Activated naive CD4-positive, alpha-beta T cell treated with anti-CD3 and anti-CD28 coated beads, Interleukin-2, amount 50 U/mL, for 72 hours (primary cell): ENCODE results near the gene ADI1. TPM values are rescaled to one million over a fixed set of nuclear protein-coding genes. Genes with fewer than 3 reads are reported as not detected.

Experiments
- ATAC-seq, 2 donors: fragments of 150-1000 bp; cut with Tn5 transposase; 2 replicates each; pipeline ENCODE4 v1.10.0; 2021; ENCODE audit warnings: mild to moderate bottlenecking in 2 of 2, moderate library complexity in 2 of 2
- DNase-seq, 2 donors: peaks; one replicate each; pipeline ENCODE4 v3.0.0; 2021 to 2022; ENCODE audit warnings: low spot score in 2 of 2
- H3K27ac Mint-ChIP-seq, 2 donors: one replicate each; pipeline ENCODE4 v1.8.0; 2022; ENCODE audit warnings: mild to moderate bottlenecking in 2 of 2, mixed read lengths in 2 of 2
- H3K36me3 Mint-ChIP-seq, 2 donors: one replicate each; pipeline ENCODE4 v1.8.0; 2022; ENCODE audit warnings: mixed read lengths in 2 of 2
- H3K9me3 Mint-ChIP-seq, 2 donors: one replicate each; pipeline ENCODE4 v1.8.0; 2022; ENCODE audit warnings: mixed read lengths in 2 of 2
- total RNA-seq, 2 donors: library from RNA; stranded (reverse); gene quantifications; one replicate each; pipeline ENCODE4 v1.2.3, GENCODE V29; 2022

Gene ADI1
- total RNA-seq, 2 donors from 2014 or later: 29.3 to 39.3 TPM

DNA sequence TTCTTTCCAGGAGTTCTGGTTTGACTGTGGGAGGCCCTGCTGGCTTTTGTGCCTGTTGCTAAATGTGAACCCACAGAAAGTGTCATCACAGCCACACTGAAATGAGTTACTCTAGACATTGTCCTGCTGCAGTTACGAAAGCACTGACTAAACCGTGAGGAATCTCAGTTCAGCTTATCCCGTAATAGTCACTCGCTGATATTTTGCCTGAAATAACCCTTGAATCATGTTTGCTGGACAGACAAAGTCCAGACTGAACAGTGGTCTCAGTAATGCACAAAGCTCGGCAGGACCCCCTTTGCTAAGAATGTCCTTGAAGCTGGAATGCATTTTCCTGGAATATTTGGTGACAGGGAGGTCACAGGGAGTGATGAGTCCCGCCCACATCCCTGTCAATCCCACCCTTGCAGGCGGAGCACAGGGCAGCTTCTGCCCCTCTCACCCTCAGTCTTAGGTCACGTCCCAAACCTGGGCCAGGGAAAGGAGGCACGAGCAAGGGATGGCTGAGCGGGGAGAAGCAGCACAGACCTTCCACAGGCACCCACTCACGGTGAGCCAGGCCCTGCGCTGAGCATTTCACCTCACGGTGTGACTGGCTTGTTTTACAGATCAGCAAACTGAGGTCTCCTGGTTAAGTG is 53.4 kb downstream of the ADI1 start:
- ATAC-seq (no peak), DNase-seq (no peak)
- Mint-ChIP-seq H3K9me3 (no peaks in the 10 kb centered on the region), H3K27ac (no peak overlapping the region), H3K36me3 (peaks cover 0 to 16% of the 10 kb centered on the region in 2 donors)

- Mint-ChIP-seq H3K27ac (no peak overlapping the region), H3K36me3 (peaks cover 0 to 16% of the 10 kb centered on the region in 2 donors), H3K9me3 (no peaks in the 10 kb centered on the region)
- no peak for ATAC-seq
- no peak for DNase-seq
These were observed 54.0 kb downstream of the ADI1 start for GRCh38 chr2:3465328-3465727.

DNA sequence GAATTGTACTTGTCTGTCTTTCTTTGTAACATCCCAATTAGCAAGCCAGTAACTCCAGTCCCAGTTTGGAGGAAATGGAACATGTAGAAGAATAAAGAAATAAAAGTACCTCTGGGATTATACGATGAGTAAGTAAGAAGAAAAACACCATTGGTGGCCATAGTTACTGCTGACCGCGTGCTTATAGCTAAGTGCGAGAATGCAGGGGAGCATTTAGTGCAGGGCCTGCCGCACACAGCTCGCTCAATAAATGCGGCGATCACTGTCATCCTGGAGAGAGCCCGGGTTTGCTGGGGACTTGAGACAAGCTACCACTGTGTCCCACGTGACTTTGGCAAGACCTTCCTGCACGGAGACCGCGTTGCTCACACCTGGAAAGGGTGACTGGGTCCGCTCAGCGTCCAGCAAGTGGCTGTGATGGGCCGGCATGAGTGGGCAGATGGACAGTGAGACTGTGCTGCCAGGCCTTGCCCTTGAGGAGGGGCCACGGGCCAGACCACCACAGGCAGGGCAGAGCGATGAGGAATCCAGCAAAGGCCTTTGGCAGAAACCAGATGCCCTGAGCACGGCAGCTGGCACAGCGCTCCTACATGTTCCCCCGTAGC is 54.8 kb downstream of the ADI1 start:
- no peak for ATAC-seq
- H3K36me3 Mint-ChIP-seq: peaks cover 0 to 16% of the 10 kb centered on the region in 2 donors
- H3K27ac Mint-ChIP-seq: peak overlapping the region in 1 of 2 donors; percentile 22
- no peaks in the 10 kb centered on the region for H3K9me3 Mint-ChIP-seq
- no peak for DNase-seq

DNA sequence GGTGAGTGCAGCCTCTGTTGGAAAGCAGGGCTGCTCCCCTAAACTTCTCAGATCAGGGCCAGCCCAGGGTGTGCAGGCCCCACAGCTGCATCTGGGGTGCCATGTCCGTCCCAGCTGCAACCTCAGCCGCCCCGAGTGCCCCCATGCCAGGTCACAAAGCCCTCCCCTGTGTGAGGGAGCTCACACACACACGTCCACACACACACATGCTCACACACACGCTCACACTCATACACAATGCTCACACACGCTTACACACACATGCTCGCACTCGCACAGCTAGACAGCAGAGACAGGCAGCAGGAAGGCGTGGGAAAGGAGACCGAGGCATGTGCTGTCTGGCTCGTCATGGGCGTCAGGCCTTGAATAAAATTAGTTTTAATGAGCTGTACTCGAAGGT is 55.4 kb downstream of the ADI1 start:
- DNase-seq: no peak
- no peak for ATAC-seq

GRCh38 chr2:3463186-3463835 is 56.0 kb downstream of the ADI1 start:
- ATAC-seq (no peak), DNase-seq (no peak)
- peaks cover 0 to 12% of the 10 kb centered on the region in 2 donors for H3K36me3 Mint-ChIP-seq
- H3K9me3 Mint-ChIP-seq: no peaks in the 10 kb centered on the region
- no peak overlapping the region for H3K27ac Mint-ChIP-seq

More for the DNA sequence above, 55.4 kb downstream of the ADI1 start:
- Mint-ChIP-seq H3K27ac (peak overlapping the region in 1 of 2 donors; percentile 22), H3K9me3 (no peaks in the 10 kb centered on the region), H3K36me3 (peaks cover 0 to 16% of the 10 kb centered on the region in 2 donors)

DNA sequence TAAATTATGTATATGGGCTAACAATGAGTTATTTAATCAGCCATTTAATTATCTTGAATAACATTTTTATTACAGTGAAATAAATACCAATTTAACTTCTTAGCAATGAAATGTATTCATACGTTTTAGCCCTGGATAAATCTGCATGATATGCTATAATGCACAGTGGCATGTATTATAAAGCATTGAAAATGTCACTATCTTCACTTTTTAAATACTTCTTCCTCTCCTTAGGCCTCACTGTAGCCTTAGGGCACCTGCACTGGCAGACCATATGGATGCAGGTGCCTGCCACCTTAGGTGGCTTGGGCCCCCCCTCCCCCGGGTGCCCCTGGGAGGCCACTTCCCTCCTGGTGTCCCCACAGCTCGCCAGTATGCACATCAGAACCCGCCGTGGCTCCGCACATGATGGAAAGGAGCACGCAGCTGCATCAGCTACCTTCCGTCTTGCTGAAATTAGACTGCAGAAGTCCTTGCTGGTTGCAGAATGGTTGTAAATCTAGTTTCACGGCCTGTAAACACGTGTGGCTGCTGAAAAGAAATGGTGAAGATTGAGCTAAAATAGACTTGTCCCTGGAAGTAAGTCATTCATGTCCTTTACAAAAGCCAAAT is 56.7 kb downstream of the ADI1 start:
- ATAC-seq: no peak
- DNase-seq: no peak
- Mint-ChIP-seq H3K36me3 (peaks cover 0 to 5% of the 10 kb centered on the region in 2 donors), H3K27ac (no peak overlapping the region), H3K9me3 (no peaks in the 10 kb centered on the region)

DNA sequence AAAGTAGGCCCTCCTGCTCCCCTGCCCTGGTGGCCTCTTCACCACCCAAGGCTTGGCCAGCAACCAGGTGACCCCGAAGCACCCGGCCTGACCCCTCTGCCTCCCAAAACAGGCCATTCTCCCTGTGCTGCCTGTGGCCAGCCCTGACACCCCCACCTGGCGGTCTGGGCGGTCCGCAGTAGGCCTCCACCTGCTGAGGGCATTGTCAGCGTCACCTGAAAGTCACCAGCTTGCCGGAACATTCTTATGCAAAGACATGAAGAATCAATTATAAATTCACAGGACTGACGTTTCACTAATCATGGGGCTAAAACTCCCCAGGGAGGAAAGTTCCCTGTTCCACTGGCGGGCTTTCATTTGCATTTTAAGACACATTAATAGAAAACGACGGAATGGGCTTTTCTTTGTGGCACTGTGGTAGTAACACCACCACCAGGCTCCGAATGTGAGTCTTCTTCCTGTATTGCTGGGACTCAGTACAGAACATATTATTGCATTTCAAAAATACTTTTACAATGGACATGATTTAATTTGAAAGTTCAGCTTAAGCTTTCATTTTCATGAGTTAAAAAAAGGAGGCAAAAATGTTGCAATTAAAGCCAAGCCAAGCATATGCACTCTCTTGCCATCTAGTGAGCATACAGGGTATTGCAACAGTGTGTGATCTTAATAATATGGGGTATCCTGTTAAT is 57.4 kb downstream of the ADI1 start:
- peak; percentile 53 to 60 for DNase-seq
- Mint-ChIP-seq H3K9me3 (no peaks in the 10 kb centered on the region), H3K27ac (peak overlapping the region; percentile 50 to 86), H3K36me3 (peaks cover 0 to 4% of the 10 kb centered on the region in 2 donors)
- ATAC-seq: peak; percentile 36 to 54

DNA sequence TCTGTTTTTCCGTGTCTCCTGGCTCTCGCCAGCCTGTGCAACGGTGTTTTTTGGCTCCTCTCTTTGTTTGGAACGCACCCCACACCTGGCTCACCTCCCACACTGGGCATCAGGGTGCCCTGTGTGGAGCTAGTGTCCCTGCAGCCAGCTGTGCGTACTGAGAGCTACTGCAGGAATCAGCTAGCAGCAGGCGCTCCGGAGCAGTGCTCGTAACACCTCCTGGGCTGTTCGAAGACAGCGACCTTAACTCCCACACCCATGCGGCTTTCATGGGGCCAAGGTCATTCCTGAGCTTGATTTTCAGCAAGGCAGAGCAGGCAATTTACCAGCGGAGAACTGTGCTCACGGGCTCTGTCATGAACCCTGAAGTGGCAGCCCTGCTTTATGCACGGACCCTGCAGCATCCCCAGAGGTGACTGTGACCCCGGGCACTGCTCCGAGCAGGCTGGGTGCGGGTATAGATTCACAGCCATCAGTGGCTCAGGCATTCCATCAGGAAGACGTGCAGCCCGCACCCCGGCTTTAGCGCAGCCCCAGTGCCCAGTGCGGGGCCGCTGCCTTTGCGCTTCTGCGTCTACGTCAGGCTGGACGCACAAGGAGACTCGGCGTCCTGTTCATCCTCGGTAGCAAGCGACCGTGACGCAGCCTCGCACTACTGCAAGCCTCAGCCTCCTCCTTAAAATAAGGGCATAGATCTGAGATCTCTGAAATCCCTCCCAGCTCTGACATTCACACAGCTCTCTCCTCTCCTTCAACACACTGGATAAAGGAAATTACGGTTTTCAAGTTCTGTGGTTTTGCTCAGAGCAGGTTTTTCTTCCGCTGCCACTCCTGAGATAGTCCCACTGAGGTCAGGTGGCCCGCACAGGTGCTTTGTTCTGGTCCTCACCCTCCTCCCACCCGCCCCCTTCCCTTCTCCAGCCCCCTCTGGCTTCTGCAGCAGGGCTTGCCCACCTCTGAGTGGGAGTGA is 58.2 kb downstream of the ADI1 start:
- Mint-ChIP-seq H3K9me3 (no peaks in the 10 kb centered on the region), H3K27ac (peak overlapping the region; percentile 50 to 86), H3K36me3 (peaks cover 0 to 1% of the 10 kb centered on the region in 2 donors)
- ATAC-seq (peak; percentile 16 to 26), DNase-seq (peak in 1 of 2 donors; percentile 53)

DNA sequence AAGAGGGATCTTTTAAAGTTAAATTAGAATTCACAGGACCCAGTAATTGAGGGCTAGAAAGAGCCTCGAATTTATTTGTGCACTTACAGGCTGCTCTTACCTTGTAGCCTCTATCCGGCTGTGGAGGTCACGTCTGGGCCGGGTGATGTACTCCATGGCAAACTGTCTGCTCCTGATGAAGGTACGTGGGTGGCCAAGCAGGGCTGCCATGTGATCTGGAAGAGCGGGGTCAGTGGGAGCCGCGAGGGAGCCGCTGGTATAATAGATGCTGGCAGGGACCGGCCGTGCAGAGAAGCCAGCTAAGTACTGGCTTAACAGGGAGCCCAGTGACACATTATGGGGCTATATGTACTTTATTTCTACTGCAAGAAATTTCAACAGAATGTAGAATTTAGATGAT is 59.2 kb downstream of the ADI1 start:
- no peaks in the 10 kb centered on the region for H3K9me3 Mint-ChIP-seq
- ATAC-seq (no peak), DNase-seq (no peak)
- H3K36me3 Mint-ChIP-seq: peaks cover 0 to 6% of the 10 kb centered on the region in 2 donors
- H3K27ac Mint-ChIP-seq: no peak overlapping the region

DNA sequence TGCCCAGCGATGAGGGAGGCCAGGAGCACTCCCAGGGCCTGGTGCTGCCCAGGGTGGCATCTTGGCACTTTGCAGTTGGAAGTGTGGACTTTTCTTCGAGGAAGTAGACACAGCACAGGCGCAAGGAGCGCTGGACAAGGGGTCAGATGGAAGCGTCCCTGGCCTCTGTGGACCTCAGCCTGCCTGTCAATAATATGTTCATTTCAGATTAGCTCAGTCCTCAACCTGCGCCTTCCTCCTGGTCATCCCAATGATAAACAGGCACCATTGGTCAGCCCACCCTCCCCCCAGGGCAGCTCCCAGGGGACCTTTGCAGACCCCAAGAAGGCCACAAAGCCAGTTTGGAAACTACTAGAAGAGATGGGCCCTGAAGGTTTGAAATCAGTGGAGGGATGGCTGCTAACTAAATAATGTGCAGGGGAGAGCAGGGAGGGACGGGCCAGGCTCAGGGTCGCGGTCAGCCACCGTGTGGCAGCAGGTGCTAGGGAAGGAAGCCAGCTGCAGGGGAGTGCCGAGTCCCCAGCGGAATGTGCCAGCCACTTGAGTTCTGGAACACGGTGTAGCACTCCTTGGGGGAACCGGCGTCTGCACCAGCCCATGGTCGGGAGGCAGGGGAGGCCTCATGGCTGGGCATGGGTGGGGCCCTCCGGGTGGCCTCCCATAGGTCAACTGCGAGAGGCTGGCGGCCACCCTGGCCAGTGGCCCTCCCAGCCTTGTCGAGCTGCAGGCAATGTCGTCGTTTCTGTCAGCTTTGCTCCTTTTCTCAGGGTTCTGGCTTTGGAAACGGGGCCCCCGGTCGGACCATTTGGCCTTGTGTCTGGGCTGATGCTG is 59.9 kb downstream of the ADI1 start:
- H3K27ac Mint-ChIP-seq: no peak overlapping the region
- DNase-seq: peak in 1 of 2 donors; percentile 50
- H3K36me3 Mint-ChIP-seq: peaks cover 0 to 6% of the 10 kb centered on the region in 2 donors
- no peak for ATAC-seq
- H3K9me3 Mint-ChIP-seq: no peaks in the 10 kb centered on the region

DNA sequence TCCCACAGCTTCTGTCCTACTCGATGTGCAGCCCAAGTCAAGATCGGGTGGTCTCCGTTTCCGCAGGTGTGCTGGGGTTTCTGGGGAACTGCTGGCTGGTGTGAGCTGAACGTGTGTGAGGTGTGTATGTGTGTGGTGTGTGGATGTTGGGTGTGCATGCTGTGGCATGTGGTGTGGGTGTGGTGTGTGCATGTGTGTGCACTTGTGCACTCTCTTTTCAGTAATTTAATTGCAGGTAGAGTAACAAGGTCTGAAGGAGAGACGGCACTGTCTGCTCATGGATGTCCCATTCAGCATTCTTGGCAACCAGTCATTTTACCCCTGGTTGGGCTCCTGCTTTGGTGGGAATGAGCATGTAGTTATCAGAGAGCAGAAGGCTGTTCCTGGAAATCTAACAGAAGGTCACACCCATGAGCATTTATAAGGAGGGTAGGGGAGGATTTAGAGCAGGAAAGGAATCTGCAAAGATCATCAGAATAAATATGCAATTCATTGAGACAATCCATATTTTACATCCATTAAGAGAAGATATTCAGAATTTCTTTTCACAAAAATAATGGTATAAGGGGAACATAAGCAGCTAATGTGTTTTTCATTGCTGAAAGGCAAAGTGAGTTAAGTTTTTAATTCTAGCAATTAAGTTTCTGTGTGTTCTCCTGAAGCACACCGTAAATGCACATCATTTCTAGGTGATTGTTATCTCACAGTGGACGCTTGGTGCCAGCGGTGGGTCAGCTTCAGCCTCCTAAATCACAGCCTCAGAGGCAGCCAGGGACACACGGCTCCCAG is 60.7 kb downstream of the ADI1 start:
- ATAC-seq (no peak), DNase-seq (no peak)

GRCh38 chr2:3457524-3458395 is 61.6 kb downstream of the ADI1 start:
- no peaks in the 10 kb centered on the region for H3K9me3 Mint-ChIP-seq
- H3K36me3 Mint-ChIP-seq: peaks cover 0 to 6% of the 10 kb centered on the region in 2 donors
- DNase-seq: no peak
- ATAC-seq: no peak
- H3K27ac Mint-ChIP-seq: peak overlapping the region in 1 of 2 donors; percentile 36

More for the DNA sequence above, 60.7 kb downstream of the ADI1 start:
- H3K27ac Mint-ChIP-seq: no peak overlapping the region
- peaks cover 0 to 6% of the 10 kb centered on the region in 2 donors for H3K36me3 Mint-ChIP-seq
- H3K9me3 Mint-ChIP-seq: no peaks in the 10 kb centered on the region

GRCh38 chr2:3456125-3456524 is 63.2 kb downstream of the ADI1 start:
- Mint-ChIP-seq H3K36me3 (peaks cover 0 to 6% of the 10 kb centered on the region in 2 donors), H3K27ac (peak overlapping the region in 1 of 2 donors; percentile 18)

More at GRCh38 chr2:3456125-3456524, 63.2 kb downstream of the ADI1 start:
- no peak for DNase-seq
- no peak for ATAC-seq
- H3K9me3 Mint-ChIP-seq: no peaks in the 10 kb centered on the region
